IPS DF 4.7 (cell line): ENCODE measurements around the gene OPHN1.
"Not testable (repeated sequence)": the region's sequence is repeated elsewhere in the genome, so short reads cannot be mapped to it uniquely, and the experiment has no call there.

Experiments
- DNase-seq: peaks from one replicate; pipeline ENCODE4 v3.0.0-alpha.2; 2013; ENCODE audit warnings: low spot score; ENCODE audit errors: extremely low read depth

Gene OPHN1

DNA sequence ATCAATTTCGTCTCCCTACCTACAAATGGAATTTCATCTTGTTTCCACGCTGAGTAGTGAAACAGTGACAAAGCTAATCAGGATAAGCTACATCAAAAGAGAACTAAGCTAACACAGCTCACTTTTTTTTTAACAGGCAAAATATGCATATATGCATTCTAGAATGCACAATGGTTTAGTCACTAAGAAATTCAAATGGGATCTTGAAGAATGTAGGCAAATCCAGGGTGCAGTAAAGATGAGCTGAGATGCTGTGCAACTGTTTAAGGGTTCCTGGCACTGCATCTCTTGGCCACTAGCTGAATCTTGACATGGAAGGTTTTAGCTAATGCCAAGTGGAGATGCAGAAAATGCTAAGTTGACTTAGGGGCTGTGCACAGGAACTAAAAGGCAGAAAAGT lies 363.2 kb downstream of the OPHN1 start:
- DNase-seq = not testable (repeated sequence)

DNA sequence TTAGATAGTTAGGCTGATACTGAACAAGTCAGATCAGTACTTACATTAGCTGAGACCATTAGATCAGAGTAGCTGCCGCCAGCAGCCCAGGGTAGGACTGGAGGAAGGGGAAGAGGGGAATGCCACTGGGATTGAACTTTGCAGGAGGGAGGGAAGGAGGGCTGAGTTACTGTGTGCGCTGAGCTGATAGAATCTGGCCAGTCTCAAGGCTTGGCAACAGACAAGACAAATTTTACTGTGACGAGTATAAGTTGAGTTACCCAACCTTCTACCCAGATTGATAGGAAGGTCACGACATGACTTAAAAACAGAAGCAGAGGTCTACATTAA lies 372.1 kb downstream of the OPHN1 start:
- no peak for DNase-seq

DNA sequence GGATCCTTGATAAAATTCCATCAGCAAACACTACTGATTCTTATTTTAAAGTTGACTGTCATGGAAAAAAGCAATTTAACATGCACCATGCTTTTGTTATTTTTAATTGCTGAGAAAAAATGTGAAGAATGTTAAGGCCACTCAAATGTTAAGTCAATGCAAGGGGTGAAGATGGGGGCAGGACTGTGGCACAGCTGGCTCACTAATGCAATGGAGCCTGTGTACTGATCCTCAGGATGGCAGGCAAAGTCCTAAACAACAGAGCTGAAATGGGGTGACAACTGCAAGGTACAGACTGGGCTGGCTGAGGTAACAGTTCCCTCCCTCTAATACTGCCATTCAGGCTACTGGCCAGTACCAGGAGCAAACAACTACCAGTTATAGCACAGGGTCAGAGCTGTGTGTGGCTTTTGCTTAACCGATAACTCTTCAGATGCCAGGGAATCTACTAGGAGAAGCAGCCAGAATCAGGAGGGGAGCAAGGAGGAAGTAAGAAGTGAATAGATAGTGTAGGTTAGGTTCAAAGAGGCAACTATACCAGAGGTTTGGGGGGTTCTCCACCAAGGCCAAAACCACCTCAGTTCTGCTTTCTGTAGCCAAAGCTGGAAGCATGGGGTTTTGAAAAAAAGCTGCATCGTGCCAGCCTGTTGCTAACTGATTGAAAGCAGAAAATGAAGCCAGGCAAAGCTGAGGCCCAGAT lies 372.6 kb downstream of the OPHN1 start:
- no peak for DNase-seq

DNA sequence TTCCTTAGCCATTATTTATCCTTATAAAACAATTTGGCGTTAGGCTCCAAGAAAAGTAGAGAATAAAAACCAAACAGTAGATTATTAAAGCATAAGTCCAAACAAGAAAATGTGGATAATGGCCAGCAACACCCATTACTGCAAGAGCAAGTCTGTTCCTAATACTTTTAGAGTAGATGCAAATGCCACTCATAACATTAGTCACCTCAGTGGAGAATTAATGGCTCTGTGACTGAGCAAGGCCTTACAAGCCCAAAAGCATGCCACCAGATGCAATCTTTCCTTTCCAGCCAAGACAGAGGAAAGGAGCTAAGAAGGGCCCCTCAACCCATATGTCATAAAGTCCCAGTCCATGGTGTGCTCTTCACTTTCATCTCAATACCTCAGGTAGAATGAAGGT lies 373.8 kb downstream of the OPHN1 start:
- no peak for DNase-seq

DNA sequence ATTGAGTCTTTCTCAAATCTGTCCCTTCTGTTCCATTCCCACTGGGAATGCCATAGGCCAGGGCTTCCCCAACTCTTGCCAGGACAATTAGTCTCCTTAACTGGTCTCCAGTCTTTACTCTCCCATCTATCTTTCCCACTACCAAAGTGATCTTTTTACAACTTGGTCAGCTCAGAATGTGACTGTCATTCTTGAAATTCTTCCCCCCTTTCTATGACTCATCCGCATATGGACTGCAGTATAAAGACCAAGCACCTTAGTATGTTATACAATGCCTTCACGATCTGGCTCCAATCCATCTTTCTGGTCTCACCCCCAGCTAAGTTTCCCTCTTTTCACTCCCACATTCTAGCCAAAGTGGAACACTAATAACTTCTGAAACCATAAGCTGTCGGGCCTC lies 383.8 kb downstream of the OPHN1 start:
- no peak for DNase-seq

DNA sequence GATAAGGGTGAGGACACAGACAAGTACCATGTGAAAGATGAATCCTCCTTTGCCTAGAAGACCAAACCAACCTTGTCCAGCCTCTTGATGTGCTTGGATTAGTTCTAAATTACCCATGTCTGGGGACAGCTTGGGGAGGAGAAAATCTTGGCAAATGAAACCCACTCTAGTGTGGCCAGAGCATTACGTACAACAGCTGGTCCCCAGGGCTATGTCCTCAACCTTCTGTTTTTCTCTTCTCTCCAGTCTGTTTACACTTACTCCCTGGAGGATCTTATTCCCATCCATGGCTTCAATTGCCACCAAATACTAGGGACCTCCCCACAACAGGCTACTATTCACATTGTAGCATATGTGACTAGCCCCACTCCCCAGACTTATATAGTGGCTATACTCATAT lies 384.5 kb downstream of the OPHN1 start:
- no peak for DNase-seq

DNA sequence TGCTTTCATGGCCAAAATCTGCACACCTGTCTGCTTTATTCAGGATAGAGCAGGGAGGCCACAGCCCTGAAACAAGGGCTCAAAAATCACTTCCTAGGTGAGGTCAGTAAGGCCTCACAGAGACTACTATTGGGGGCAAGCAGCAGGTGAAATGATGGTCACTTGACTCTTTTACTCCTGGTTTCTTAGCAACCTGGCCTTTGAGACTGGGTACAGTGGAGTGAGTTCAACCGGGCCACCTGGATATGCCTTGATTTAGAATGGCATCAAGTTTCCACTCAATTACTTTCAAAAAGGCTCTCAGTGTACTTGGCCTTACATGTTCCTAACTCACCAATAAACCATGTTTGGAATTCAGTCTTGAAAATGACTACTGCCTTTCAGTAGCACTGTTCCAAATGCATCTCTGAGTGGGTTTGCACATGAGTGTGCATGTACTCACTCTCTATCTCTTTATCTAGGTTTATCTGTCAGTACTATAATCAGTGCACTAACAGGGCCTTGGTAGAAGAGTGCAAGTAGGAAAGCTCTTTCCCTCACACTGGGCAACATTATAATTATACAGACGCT lies 388.2 kb downstream of the OPHN1 start:
- no peak for DNase-seq

DNA sequence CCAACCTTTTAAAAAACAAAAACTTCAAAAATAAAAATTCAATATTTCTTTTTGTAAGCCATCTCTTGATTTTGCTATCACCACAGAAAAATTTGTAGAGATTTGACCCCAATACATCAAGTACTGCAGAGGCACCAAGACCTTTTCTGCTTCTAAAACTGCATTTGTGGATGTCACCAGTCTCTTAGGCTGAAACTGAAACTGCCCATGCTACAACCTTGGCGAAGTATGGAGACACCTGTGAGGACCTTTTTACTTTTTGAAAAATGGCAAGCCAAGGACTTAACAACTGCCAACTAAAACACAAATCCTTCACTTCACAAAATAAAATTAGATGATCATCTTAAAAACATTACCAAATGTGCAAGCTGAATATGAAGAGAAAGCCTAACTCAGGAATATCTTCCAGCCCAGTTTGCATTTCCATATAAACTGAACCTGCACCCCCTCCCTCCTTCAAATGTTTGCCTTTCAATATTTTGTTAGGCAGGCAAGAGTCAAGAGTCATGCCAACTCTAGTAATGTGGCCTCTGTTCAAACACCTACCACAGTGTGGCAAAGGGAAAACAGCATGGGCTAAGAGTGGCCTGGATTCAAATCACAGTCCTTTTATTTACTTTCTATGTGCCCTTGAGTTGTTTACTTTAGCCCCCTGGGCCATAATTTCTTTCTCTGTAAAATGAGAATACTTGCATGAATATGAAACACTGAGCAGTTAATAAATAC lies 389.4 kb downstream of the OPHN1 start:
- DNase-seq = no peak

DNA sequence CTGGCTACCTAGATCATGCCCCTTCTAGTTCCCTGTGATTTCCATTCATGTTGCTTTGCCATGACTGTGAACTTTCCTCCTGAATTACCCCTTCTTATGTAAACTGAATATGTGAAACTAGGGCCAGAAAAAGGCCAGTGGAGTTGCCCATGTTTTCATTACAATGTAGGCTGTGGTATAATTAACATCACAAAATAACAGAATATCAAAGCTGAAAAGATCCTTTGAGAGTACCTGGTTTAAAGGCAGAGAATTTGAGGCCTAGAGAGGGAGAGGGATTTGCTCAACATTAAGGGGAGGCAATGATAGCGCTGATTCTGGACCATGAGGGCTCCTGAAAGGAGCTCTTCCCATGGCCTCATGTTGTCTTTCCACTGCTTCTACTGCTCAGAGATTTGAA lies 392.2 kb downstream of the OPHN1 start:
- no peak for DNase-seq

DNA sequence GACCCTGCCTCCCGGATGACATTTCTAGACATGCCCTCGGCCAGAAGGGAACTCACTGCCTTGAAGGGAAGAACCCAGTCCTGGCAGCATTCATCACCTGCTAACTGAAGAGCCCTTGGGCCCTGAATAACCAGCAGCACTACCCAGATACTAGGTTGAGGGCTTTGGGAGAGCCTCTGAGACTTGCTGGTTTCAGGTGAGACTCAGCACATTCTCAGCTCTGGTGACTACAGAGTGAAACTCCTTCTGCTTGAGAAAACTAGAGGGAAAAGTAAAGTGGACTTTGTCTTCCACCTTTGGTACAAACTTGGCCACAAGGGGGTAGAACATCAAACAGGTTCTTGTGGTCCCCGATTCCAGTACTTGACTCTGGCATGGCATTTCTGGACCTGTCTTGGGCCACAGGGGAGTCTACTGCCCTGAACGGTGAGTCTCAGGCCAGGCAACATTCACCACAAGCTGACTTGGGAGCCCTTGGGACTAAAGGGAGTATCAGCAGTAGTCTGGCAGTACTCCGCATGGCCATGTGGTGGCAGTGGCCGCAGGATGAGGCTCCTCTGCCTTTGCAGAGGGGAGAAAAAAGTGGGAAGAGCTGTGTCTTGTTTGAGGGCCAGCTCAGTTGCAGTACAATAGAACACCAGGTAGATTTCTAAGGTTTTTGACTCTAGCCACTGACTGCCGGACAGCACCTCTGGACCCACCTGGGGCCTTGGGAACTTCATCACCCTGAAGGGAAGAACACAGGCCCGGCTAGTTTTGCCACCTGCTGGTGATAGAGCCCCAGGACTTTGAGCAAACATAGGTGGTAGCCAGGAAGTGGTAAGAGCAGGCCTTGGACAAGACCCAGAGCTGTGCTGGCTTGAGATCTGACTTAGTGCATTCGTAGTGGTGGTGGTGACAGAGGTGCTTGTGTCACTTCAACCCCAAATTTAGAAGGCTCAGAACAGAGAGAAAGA lies 414.8 kb downstream of the OPHN1 start:
- peak; percentile 30 for DNase-seq

DNA sequence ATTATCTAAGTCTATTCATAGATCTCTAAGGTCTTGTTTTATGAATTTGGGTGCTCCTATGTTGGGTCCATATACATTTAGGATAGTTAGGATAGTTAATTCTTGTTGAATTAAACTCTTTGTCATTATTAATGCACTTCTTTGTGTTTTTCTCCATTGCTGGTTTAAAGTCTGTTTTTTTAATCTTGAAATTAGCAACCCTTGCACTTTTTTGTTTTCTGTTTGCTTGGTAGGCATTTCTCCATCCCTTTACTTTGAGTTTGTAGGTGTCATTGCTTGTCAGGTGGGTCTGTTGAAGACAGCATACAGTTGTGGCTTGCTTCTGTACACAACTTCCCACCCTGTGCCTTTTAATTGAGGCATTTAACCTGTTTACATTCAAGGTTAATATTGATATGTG lies 434.8 kb downstream of the OPHN1 start:
- no peak for DNase-seq
